GM19035 (cell line): Measurements from ENCODE around the gene STPG3.

Source experiments
- ATAC-seq: cut with Tn5 transposase; IDR thresholded peaks from one replicate; pipeline ENCODE4 v1.9.1; 2021; ENCODE audit not compliant: unreplicated experiment

STPG3 gene

GRCh38 chr9:137278061-137278701, 27.1 kb downstream of the STPG3 start:
- peak; percentile 5 for ATAC-seq

- no peak for ATAC-seq
These were observed 27.9 kb downstream of the STPG3 start for GRCh38 chr9:137278721-137279711.

- no peak for ATAC-seq
These were observed 28.8 kb downstream of the STPG3 start for GRCh38 chr9:137279741-137280473.

- ATAC-seq, result no peak
These were observed 29.6 kb downstream of the STPG3 start for GRCh38 chr9:137280474-137281344.

- ATAC-seq, result no peak
These were observed 30.4 kb downstream of the STPG3 start for GRCh38 chr9:137281345-137282116.

- no peak for ATAC-seq
These were observed 35.9 kb downstream of the STPG3 start for GRCh38 chr9:137286975-137287383.

- ATAC-seq, result no peak
These were observed 42.0 kb downstream of the STPG3 start for GRCh38 chr9:137293094-137293481.

GRCh38 chr9:137293482-137294090, 42.5 kb downstream of the STPG3 start:
- ATAC-seq, result no peak

GRCh38 chr9:137294091-137294680, 43.1 kb downstream of the STPG3 start:
- no peak for ATAC-seq

- ATAC-seq, result no peak
These were observed 43.7 kb downstream of the STPG3 start for GRCh38 chr9:137294681-137295237.

- no peak for ATAC-seq
These were observed 44.2 kb downstream of the STPG3 start for GRCh38 chr9:137295238-137295811.

GRCh38 chr9:137295849-137296669, 45.0 kb downstream of the STPG3 start:
- ATAC-seq, result no peak

- no peak for ATAC-seq
These were observed 45.9 kb downstream of the STPG3 start for GRCh38 chr9:137296670-137297664.

GRCh38 chr9:137297966-137298365, 46.9 kb downstream of the STPG3 start:
- no peak for ATAC-seq

GRCh38 chr9:137298401-137299202, 47.5 kb downstream of the STPG3 start:
- no peak for ATAC-seq
